WTC11 (cell line): Measurements from ENCODE around the gene IQGAP3. TPM values are rescaled to one million over a fixed set of nuclear protein-coding genes. Genes with fewer than 3 reads are reported as not detected.

Source experiments
- ATAC-seq: fragments of 200-7000 bp; cut with Tn5 transposase; 2 replicates; pipeline ENCODE4 v1.10.0; 2021; ENCODE audit warnings: mild to moderate bottlenecking, moderate library complexity
- CTCF ChIA-PET: fragments of 300-600 bp; sonication (Branson Sonifier 250); formaldehyde crosslinking; loops from one replicate; lab custom pipeline; 2021; ENCODE audit warnings: antibody characterized with exemption; lab: Charles Lee
- POLR2A ChIA-PET: fragments of 350-600 bp; sonication (Branson Sonifier 250); formaldehyde crosslinking; loops from one replicate; lab custom pipeline; 2021; ENCODE audit warnings: antibody characterized with exemption; lab: Charles Lee
- DNase-seq: peaks from one replicate; pipeline ENCODE4 v3.0.0; 2021; ENCODE audit warnings: low spot score
- H3K27ac Mint-ChIP-seq: 2 replicates; pipeline ENCODE4 v1.8.0; 2021; ENCODE audit warnings: mixed read lengths
- H3K27me3 Mint-ChIP-seq: 2 replicates; pipeline ENCODE4 v1.8.0; 2021; ENCODE audit warnings: low read depth, mild to moderate bottlenecking, moderate library complexity, mixed read lengths
- H3K36me3 Mint-ChIP-seq: 2 replicates; pipeline ENCODE4 v1.8.0; 2021; ENCODE audit warnings: mixed read lengths
- H3K4me1 Mint-ChIP-seq: 2 replicates; pipeline ENCODE4 v1.8.0; 2022; ENCODE audit warnings: mixed read lengths
- H3K4me3 Mint-ChIP-seq: 2 replicates; pipeline ENCODE4 v1.8.0; 2021; ENCODE audit warnings: mild to moderate bottlenecking, moderate library complexity, mixed read lengths
- H3K9me3 Mint-ChIP-seq: 2 replicates; pipeline ENCODE4 v1.8.0; 2021; ENCODE audit warnings: mixed read lengths
- AFF4 ChIP-seq: sonication (generic); formaldehyde crosslinking; IDR thresholded peaks from 2 replicates; pipeline ENCODE4 v1.8.1; 2023; ENCODE audit warnings: mild to moderate bottlenecking, missing genetic modification reagents, borderline replicate concordance
- AR ChIP-seq: fragments of 250-450 bp; sonication (Bioruptor Pico); IDR thresholded peaks from 2 replicates; pipeline ENCODE4 v1.9.0; 2021; ENCODE audit warnings: mild to moderate bottlenecking
- CTCF ChIP-seq: fragments of 200-600 bp; IDR thresholded peaks from 2 replicates; pipeline ENCODE4 v1.8.0; 2022; ENCODE audit warnings: antibody characterized with exemption
- SMAD4 ChIP-seq: sonication (generic); formaldehyde crosslinking; IDR thresholded peaks from 2 replicates; pipeline ENCODE4 v1.8.0; 2022; ENCODE audit warnings: mild to moderate bottlenecking, missing genetic modification reagents
- USF1 ChIP-seq: sonication (generic); formaldehyde crosslinking; IDR thresholded peaks from 2 replicates; pipeline ENCODE4 v1.8.0; 2022; ENCODE audit warnings: mild to moderate bottlenecking, missing genetic modification reagents
- USF2 ChIP-seq: sonication (generic); formaldehyde crosslinking; IDR thresholded peaks from 2 replicates; pipeline ENCODE4 v1.8.1; 2023; ENCODE audit warnings: mild to moderate bottlenecking, missing genetic modification reagents, moderate library complexity
- ZNF281 ChIP-seq: sonication (generic); formaldehyde crosslinking; IDR thresholded peaks from 2 replicates; pipeline ENCODE4 v1.8.0; 2023; ENCODE audit warnings: mild to moderate bottlenecking, missing genetic modification reagents
- ZNF532 ChIP-seq: fragments of 250-450 bp; sonication (Bioruptor Pico); IDR thresholded peaks from 2 replicates; pipeline ENCODE4 v1.9.0; 2021; ENCODE audit warnings: mild to moderate bottlenecking, borderline replicate concordance
- total RNA-seq: library from RNA; stranded (reverse); gene quantifications from 3 replicates; pipeline ENCODE4 v1.2.3, GENCODE V29; 2021

Gene IQGAP3
- total RNA-seq, 1 experiment from 2014 or later: 33.3 TPM

- Mint-ChIP-seq H3K4me1 (peaks cover 16% of the 10 kb centered on the region), H3K4me3 (peak overlapping the region; percentile 79), H3K27me3 (no peaks in the 10 kb centered on the region; the same call in 1 of the 2 replicates), H3K36me3 (peaks cover 34% of the 10 kb centered on the region), H3K9me3 (no peaks in the 10 kb centered on the region), H3K27ac (peak overlapping the region; percentile 17; the same call in 1 of the 2 replicates)
- ATAC-seq (peak; percentile 6), DNase-seq (no peak)
- ChIA-PET CTCF (interaction anchor here (0.9 to 3.4 kb wide), 16 partner anchors 8 to 207 kb away, joined by 3 to 28 read pairs (median 5); partner anchors contain the start of genes GPATCH4 and MEF2D), POLR2A (interaction anchor here (0.6 to 1.8 kb wide), 7 partner anchors 10 to 149 kb away, joined by 3 to 6 read pairs (median 4); partner anchors contain the start of genes BCAN and GPATCH4)
- no peak for TF ChIP-seq USF2
- TF ChIP-seq USF1 (CRISPR knock-in tag): no peak
- no peak for TF ChIP-seq SMAD4
- TF ChIP-seq ZNF281 (CRISPR knock-in tag): 0 out of 2 replicates have a peak, but pooled peaks have one; percentile 5
- 0 out of 2 replicates have a peak, but pooled peaks have one; percentile 2 for TF ChIP-seq AR (CRISPR knock-in tag)
- TF ChIP-seq ZNF532 (CRISPR knock-in tag): 0 out of 2 replicates have a peak, but pooled peaks have one; percentile 5
These were observed 20.0 kb upstream of the IQGAP3 start for GRCh38 chr1:156592158-156592909.

- Mint-ChIP-seq H3K27me3 (no peaks in the 10 kb centered on the region; the same call in 1 of the 2 replicates), H3K4me3 (peak within 1 kb of the TSS; percentile 79), H3K9me3 (no peaks in the 10 kb centered on the region), H3K4me1 (peaks cover 16% of the 10 kb centered on the region), H3K36me3 (peaks cover 26% of the 10 kb centered on the region), H3K27ac (peak within 1 kb of the TSS; percentile 94)
- ChIA-PET CTCF (interaction anchor here (0.9 to 3.4 kb wide), 21 partner anchors 9 to 336 kb away, joined by 3 to 28 read pairs (median 5); partner anchors contain the start of genes GPATCH4, HAPLN2, MEF2D and TTC24), POLR2A (interaction anchor here (0.6 to 1.8 kb wide), 9 partner anchors 10 to 134 kb away, joined by 3 to 6 read pairs (median 3); partner anchors contain the start of gene GPATCH4)
- ATAC-seq: peak; percentile 91
- peak; percentile 81 for DNase-seq
- TF ChIP-seq AFF4 (CRISPR knock-in tag): no peak
- no peak for TF ChIP-seq CTCF
These were observed 19.2 kb upstream of the IQGAP3 start, which contains the start of gene NAXE for GRCh38 chr1:156591432-156592157. TSS of gene NAXE (plus strand) at chr1:156591776. CDS start at chr1:156591805, 29 bp downstream.
